ENCODE results near the gene PRTFDC1. TPM values are rescaled to one million over a fixed set of nuclear protein-coding genes. Genes with fewer than 3 reads are reported as not detected.
A peak's percentile ranks its signal among the peaks of the same experiment; 100 is the strongest.

Gene PRTFDC1
- total and polyA plus RNA-seq, 5 donors from 2014 or later: 0.37 to 1.6 (median 1.3) TPM; not detected in 2

- no peaks in the 10 kb centered on the region for H3K9me3 ChIP-seq (ENCODE audit: control insufficient read depth in 2 of 2, low read length in 2 of 2)
- no peak for ATAC-seq (ENCODE audit: low read depth in 2 of 2)
- no peak overlapping the region for H3K4me3 ChIP-seq (ENCODE audit: low read depth, low read length)
- Mint-ChIP-seq H3K4me3 (no peak overlapping the region), H3K36me3 (no peaks in the 10 kb centered on the region), H3K4me1 (peaks cover 12 to 44% (median 35%) of the 10 kb centered on the region in 4 donors), H3K9me3 (peaks cover 0 to 3% (median 0%) of the 10 kb centered on the region in 7 donors), H3K27ac (no peak overlapping the region), H3K27me3 (no peaks in the 10 kb centered on the region)
- no peak overlapping the region for H3K27ac ChIP-seq (ENCODE audit: insufficient read depth, low read length, poor library complexity, severe bottlenecking)
- no peaks in the 10 kb centered on the region for H3K27me3 ChIP-seq (ENCODE audit: control insufficient read depth, insufficient read depth, low read length)
- H3K36me3 ChIP-seq (ENCODE audit: control insufficient read depth, insufficient read depth, low read length): no peaks in the 10 kb centered on the region
- DNase-seq: no peak
- H3K4me1 ChIP-seq (ENCODE audit: control insufficient read depth, insufficient read depth, low read length, poor library complexity, severe bottlenecking): peaks cover 24% of the 10 kb centered on the region
These were observed 60.6 kb downstream of the PRTFDC1 start for GRCh38 chr10:24891823-24892222.

GRCh38 chr10:24889639-24890038 lies 62.8 kb downstream of the PRTFDC1 start:
- no peaks in the 10 kb centered on the region for H3K36me3 ChIP-seq (ENCODE audit: control insufficient read depth, insufficient read depth, low read length)
- no peaks in the 10 kb centered on the region for H3K27me3 Mint-ChIP-seq
- no peaks in the 10 kb centered on the region for H3K27me3 ChIP-seq (ENCODE audit: control insufficient read depth, insufficient read depth, low read length)
- DNase-seq: no peak
- peaks cover 18% of the 10 kb centered on the region for H3K4me1 ChIP-seq (ENCODE audit: control insufficient read depth, insufficient read depth, low read length, poor library complexity, severe bottlenecking)
- H3K4me1 Mint-ChIP-seq: peaks cover 8 to 39% (median 31%) of the 10 kb centered on the region in 4 donors
- peaks cover 0 to 3% (median 0%) of the 10 kb centered on the region in 7 donors for H3K9me3 Mint-ChIP-seq
- H3K4me3 Mint-ChIP-seq: no peak overlapping the region
- H3K4me3 ChIP-seq (ENCODE audit: low read depth, low read length): no peak overlapping the region
- peak overlapping the region in 2 of 3 donors; percentile 12 to 16 for H3K27ac Mint-ChIP-seq
- no peak overlapping the region for H3K27ac ChIP-seq (ENCODE audit: insufficient read depth, low read length, poor library complexity, severe bottlenecking)
- ATAC-seq (ENCODE audit: low read depth in 2 of 2): no peak
- no peaks in the 10 kb centered on the region for H3K36me3 Mint-ChIP-seq
- no peaks in the 10 kb centered on the region for H3K9me3 ChIP-seq (ENCODE audit: control insufficient read depth in 2 of 2, low read length in 2 of 2)

GRCh38 chr10:24887855-24888231 lies 64.6 kb downstream of the PRTFDC1 start:
- Histone ChIP-seq H3K27me3 (ENCODE audit: control insufficient read depth, insufficient read depth, low read length) (no peaks in the 10 kb centered on the region), H3K9me3 (ENCODE audit: control insufficient read depth in 2 of 2, low read length in 2 of 2) (no peaks in the 10 kb centered on the region), H3K27ac (ENCODE audit: insufficient read depth, low read length, poor library complexity, severe bottlenecking) (no peak overlapping the region), H3K36me3 (ENCODE audit: control insufficient read depth, insufficient read depth, low read length) (no peaks in the 10 kb centered on the region), H3K4me1 (ENCODE audit: control insufficient read depth, insufficient read depth, low read length, poor library complexity, severe bottlenecking) (peaks cover 14% of the 10 kb centered on the region), H3K4me3 (ENCODE audit: low read depth, low read length) (peak overlapping the region; percentile 62)
- peak overlapping the region in 3 of 4 donors; percentile 48 to 66 (median 57) for H3K4me3 Mint-ChIP-seq
- peaks cover 6 to 40% (median 27%) of the 10 kb centered on the region in 4 donors for H3K4me1 Mint-ChIP-seq
- peak in 1 of 2 donors; percentile 3 for ATAC-seq (ENCODE audit: low read depth in 2 of 2)
- peaks cover 0 to 3% (median 0%) of the 10 kb centered on the region in 7 donors for H3K9me3 Mint-ChIP-seq
- H3K27ac Mint-ChIP-seq: peak overlapping the region; percentile 84 to 92 (median 87)
- no peaks in the 10 kb centered on the region for H3K36me3 Mint-ChIP-seq
- H3K27me3 Mint-ChIP-seq: no peaks in the 10 kb centered on the region
- no peak for DNase-seq

DNA sequence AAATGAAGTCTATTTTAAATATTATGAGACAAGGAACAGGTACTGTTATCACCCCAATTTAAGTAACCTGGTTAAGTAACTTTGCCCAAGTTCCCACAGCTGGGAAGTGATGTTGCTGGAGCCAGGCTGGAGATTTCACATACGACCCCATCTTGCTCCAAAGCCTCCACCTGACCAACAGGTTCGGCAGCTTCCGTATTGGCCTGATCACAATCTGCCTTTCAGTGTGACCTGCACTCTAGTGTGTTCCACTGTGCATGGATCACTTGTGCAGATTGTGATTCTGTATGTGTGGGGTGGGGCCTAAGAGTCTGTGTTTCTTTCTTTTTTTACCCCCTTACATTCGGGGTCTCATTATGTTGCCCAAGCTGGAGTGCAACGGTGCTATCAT lies 66.1 kb downstream of the PRTFDC1 start:
- no peaks in the 10 kb centered on the region for H3K36me3 ChIP-seq (ENCODE audit: control insufficient read depth, insufficient read depth, low read length)
- H3K36me3 Mint-ChIP-seq: no peaks in the 10 kb centered on the region
- peaks cover 27% of the 10 kb centered on the region for H3K4me1 ChIP-seq (ENCODE audit: control insufficient read depth, insufficient read depth, low read length, poor library complexity, severe bottlenecking)
- peaks cover 9 to 51% (median 30%) of the 10 kb centered on the region in 4 donors for H3K4me1 Mint-ChIP-seq
- H3K9me3 Mint-ChIP-seq: peaks cover 0 to 3% (median 0%) of the 10 kb centered on the region in 7 donors
- no peak overlapping the region for H3K27ac ChIP-seq (ENCODE audit: insufficient read depth, low read length, poor library complexity, severe bottlenecking)
- no peak for ATAC-seq (ENCODE audit: low read depth in 2 of 2)
- no peaks in the 10 kb centered on the region for H3K27me3 Mint-ChIP-seq
- DNase-seq: no peak
- no peaks in the 10 kb centered on the region for H3K27me3 ChIP-seq (ENCODE audit: control insufficient read depth, insufficient read depth, low read length)
- no peaks in the 10 kb centered on the region for H3K9me3 ChIP-seq (ENCODE audit: control insufficient read depth in 2 of 2, low read length in 2 of 2)
- H3K4me3 ChIP-seq (ENCODE audit: low read depth, low read length): no peak overlapping the region
- H3K27ac Mint-ChIP-seq: no peak overlapping the region
- H3K4me3 Mint-ChIP-seq: no peak overlapping the region

GRCh38 chr10:24885551-24886289 lies 66.7 kb downstream of the PRTFDC1 start:
- Mint-ChIP-seq H3K4me1 (peaks cover 9 to 55% (median 31%) of the 10 kb centered on the region in 4 donors), H3K36me3 (no peaks in the 10 kb centered on the region), H3K27ac (peak overlapping the region in 1 of 3 donors; percentile 29), H3K4me3 (peak overlapping the region in 1 of 4 donors; percentile 22), H3K27me3 (no peaks in the 10 kb centered on the region), H3K9me3 (peaks cover 0 to 3% (median 0%) of the 10 kb centered on the region in 7 donors)
- DNase-seq (no peak), ATAC-seq (ENCODE audit: low read depth in 2 of 2) (no peak)
- no peak overlapping the region for H3K4me3 ChIP-seq (ENCODE audit: low read depth, low read length)
- no peaks in the 10 kb centered on the region for H3K9me3 ChIP-seq (ENCODE audit: control insufficient read depth in 2 of 2, low read length in 2 of 2)
- peaks cover 27% of the 10 kb centered on the region for H3K4me1 ChIP-seq (ENCODE audit: control insufficient read depth, insufficient read depth, low read length, poor library complexity, severe bottlenecking)
- H3K36me3 ChIP-seq (ENCODE audit: control insufficient read depth, insufficient read depth, low read length): no peaks in the 10 kb centered on the region
- no peaks in the 10 kb centered on the region for H3K27me3 ChIP-seq (ENCODE audit: control insufficient read depth, insufficient read depth, low read length)
- H3K27ac ChIP-seq (ENCODE audit: insufficient read depth, low read length, poor library complexity, severe bottlenecking): no peak overlapping the region

DNA sequence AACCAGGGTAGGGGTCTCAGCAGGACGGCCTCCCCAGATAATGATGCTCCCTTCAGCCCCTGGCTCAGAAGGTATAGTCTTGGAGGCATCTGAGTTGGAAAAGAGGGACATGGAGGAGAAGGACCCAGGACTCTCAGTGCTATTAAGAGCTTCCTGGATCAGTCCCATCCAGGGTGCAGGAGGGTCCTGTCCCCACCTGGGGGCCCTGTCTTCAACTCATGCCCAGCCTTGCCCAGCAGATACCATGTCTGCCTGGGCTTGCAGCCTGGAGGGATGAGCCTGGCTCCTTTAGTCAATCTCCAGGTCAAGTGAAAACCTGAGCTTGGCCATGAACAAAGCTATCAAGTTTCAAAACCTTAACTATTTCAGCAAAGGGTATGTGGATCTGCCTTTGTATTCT lies 67.6 kb downstream of the PRTFDC1 start:
- H3K4me3 ChIP-seq (ENCODE audit: low read depth, low read length): no peak overlapping the region
- Mint-ChIP-seq H3K27ac (peak overlapping the region in 2 of 3 donors; percentile 31 to 64), H3K36me3 (no peaks in the 10 kb centered on the region), H3K4me3 (no peak overlapping the region), H3K4me1 (peaks cover 9 to 60% (median 31%) of the 10 kb centered on the region in 4 donors), H3K27me3 (no peaks in the 10 kb centered on the region), H3K9me3 (peaks cover 0 to 3% (median 0%) of the 10 kb centered on the region in 7 donors)
- ATAC-seq (ENCODE audit: low read depth in 2 of 2): no peak
- no peak for DNase-seq
- H3K36me3 ChIP-seq (ENCODE audit: control insufficient read depth, insufficient read depth, low read length): no peaks in the 10 kb centered on the region
- H3K4me1 ChIP-seq (ENCODE audit: control insufficient read depth, insufficient read depth, low read length, poor library complexity, severe bottlenecking): peaks cover 27% of the 10 kb centered on the region
- H3K9me3 ChIP-seq (ENCODE audit: control insufficient read depth in 2 of 2, low read length in 2 of 2): no peaks in the 10 kb centered on the region
- no peak overlapping the region for H3K27ac ChIP-seq (ENCODE audit: insufficient read depth, low read length, poor library complexity, severe bottlenecking)
- no peaks in the 10 kb centered on the region for H3K27me3 ChIP-seq (ENCODE audit: control insufficient read depth, insufficient read depth, low read length)

- no peak overlapping the region for H3K27ac ChIP-seq (ENCODE audit: insufficient read depth, low read length, poor library complexity, severe bottlenecking)
- no peak overlapping the region for H3K4me3 Mint-ChIP-seq
- no peaks in the 10 kb centered on the region for H3K27me3 Mint-ChIP-seq
- no peaks in the 10 kb centered on the region for H3K36me3 ChIP-seq (ENCODE audit: control insufficient read depth, insufficient read depth, low read length)
- H3K36me3 Mint-ChIP-seq: no peaks in the 10 kb centered on the region
- H3K4me3 ChIP-seq (ENCODE audit: low read depth, low read length): no peak overlapping the region
- no peaks in the 10 kb centered on the region for H3K27me3 ChIP-seq (ENCODE audit: control insufficient read depth, insufficient read depth, low read length)
- DNase-seq (no peak), ATAC-seq (ENCODE audit: low read depth in 2 of 2) (no peak)
- peaks cover 27% of the 10 kb centered on the region for H3K4me1 ChIP-seq (ENCODE audit: control insufficient read depth, insufficient read depth, low read length, poor library complexity, severe bottlenecking)
- peaks cover 0 to 3% (median 0%) of the 10 kb centered on the region in 7 donors for H3K9me3 Mint-ChIP-seq
- peaks cover 9 to 57% (median 28%) of the 10 kb centered on the region in 4 donors for H3K4me1 Mint-ChIP-seq
- H3K27ac Mint-ChIP-seq: peak overlapping the region; percentile 30 to 64 (median 31)
- no peaks in the 10 kb centered on the region for H3K9me3 ChIP-seq (ENCODE audit: control insufficient read depth in 2 of 2, low read length in 2 of 2)
These were observed 68.1 kb downstream of the PRTFDC1 start for GRCh38 chr10:24884316-24884715.
